ENCODE results near the gene BACH2.

DNA sequence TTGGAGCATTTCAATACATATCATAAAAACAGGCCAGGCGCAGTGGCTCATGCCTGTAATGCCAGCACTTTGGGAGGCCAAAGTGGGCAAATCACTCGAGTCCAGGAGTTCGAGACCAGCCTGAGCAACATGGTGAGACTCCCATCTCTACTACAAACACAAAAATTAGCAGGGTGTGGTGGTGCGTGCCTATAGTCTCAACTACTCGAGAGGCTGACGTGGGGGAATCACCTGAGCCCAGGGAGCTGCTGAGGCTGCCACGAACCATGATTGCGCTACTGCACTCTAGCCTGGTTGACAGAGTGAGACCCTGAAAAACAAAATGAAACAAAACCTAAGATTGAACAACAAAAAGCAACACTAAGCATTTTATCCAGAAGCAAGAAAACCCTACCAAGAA lies 47.2 kb downstream of the BACH2 start:
- TF ChIP-seq, protein P1, sequence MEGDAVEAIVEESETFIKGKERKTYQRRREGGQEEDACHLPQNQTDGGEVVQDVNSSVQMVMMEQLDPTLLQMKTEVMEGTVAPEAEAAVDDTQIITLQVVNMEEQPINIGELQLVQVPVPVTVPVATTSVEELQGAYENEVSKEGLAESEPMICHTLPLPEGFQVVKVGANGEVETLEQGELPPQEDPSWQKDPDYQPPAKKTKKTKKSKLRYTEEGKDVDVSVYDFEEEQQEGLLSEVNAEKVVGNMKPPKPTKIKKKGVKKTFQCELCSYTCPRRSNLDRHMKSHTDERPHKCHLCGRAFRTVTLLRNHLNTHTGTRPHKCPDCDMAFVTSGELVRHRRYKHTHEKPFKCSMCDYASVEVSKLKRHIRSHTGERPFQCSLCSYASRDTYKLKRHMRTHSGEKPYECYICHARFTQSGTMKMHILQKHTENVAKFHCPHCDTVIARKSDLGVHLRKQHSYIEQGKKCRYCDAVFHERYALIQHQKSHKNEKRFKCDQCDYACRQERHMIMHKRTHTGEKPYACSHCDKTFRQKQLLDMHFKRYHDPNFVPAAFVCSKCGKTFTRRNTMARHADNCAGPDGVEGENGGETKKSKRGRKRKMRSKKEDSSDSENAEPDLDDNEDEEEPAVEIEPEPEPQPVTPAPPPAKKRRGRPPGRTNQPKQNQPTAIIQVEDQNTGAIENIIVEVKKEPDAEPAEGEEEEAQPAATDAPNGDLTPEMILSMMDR (IDR thresholded peaks at IDR 0.05) = no peak
- TF ChIP-seq POLR2A (IDR thresholded peaks at IDR 0.05) (no peak), POLR2AphosphoS5 (IDR thresholded peaks at IDR 0.05) (no peak)

Data from upper lobe of left lung (tissue), 4 donors.